Stimulated activated CD4-positive, alpha-beta T cell treated with anti-CD3 and anti-CD28 coated beads, Interleukin-1b, Interleukin-23, amount 100 ng/mL, for 48 hours (primary cell): ENCODE results near the gene SOX18.
A peak's percentile ranks its signal among the peaks of the same experiment; 100 is the strongest.

Experiments used
- DNase-seq: peaks from one replicate; pipeline ENCODE4 v3.0.0-alpha.2; 2020

SOX18 gene

DNA sequence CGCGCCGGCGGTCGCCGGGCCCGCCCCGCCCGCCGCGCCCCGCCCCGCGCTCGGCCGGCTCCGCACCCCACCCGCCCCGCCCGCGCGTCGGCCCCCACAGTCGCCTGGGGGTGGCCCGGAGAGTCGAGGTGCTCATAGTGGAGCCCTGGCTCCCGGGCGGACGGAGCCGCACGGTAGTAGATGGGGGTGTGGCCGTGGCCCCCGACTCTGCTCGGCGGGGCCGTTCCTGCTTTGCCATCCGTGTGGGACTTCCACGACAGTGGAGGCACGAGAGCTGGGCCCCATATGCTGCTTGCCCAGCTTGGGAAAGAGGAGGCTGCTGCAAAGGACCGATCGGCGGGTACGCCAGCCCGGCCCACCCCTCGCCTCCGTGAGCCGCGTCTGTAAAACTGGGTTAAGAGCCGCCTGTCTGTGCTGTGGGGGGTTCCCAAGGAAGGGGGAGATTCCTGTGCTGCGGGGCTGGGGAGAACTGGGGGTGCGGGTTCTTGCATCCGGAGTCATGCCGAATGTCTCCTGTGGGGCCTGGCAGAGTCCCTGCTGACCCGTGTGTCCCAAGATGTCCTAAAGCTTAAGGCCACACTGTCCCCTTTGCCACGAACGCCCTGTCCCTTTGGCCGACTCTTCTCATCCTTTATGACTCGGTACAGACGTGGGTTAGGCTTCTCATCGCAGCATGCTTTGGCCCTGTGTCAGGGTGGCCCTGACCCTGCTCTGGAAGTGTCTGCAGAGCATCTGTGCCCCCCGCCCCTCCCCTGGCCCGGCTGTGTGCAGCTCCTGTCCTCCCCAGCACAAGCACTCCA lies 30.8 kb upstream of the SOX18 start, which contains the start of gene OPRL1:
TSS of gene OPRL1 (plus strand) at position 70 of the 800 bp plus-strand sequence. CDS start 12,639 bp downstream, outside the sequence.
- DNase-seq: no peak

- DNase-seq: peak; percentile 47
Observed at GRCh38 chr20:64079273-64080012, 30.0 kb upstream of the SOX18 start, which contains the start of gene RGS19. Gene RGS19 (minus strand): TSS chr20:64079518. CDS start chr20:64076886, 2,632 bp downstream.

GRCh38 chr20:64078934-64079272 lies 29.5 kb upstream of the SOX18 start:
- DNase-seq: no peak

- peak; percentile 53 for DNase-seq
Observed at GRCh38 chr20:64077876-64078551, 28.6 kb upstream of the SOX18 start.

DNA sequence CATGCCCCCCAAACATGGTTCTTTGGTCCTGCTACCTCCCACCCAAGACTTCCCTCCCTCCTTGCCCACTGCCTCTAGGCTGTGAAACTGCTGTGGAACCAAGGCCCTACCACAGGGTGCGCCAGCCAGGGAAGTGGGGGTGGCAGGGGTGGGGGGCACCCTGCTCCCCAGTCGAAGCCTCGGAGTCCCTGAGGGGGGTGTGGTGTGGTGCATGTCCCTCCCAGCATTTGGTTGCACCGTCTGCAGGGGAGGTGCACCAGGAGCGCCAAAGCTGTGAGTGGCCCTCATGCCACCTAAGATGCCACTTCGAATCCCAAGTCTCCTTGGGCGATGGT lies 28.1 kb upstream of the SOX18 start:
- no peak for DNase-seq

DNA sequence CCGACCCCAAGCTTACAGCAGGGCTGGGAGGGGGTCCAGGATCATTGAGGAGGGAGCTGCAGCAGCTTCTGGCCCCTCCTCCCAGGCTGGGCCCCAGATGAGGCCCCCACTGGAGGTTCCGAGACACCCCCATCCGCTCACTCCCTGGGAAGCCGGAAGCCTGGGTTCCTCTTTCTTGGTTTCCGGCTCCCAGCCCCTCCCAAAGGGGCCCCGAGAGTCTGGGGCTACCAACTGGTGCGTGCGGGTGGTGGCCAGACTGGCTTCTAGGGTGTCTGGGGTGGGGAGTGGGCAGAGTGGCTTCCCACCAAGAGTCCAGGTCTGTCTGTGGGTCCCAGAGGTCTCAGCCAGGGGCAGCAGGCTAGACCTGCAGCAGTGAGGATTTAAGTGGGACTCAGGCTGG lies 27.7 kb upstream of the SOX18 start:
- DNase-seq: no peak

GRCh38 chr20:64076061-64076997 lies 26.9 kb upstream of the SOX18 start:
- DNase-seq: no peak

DNA sequence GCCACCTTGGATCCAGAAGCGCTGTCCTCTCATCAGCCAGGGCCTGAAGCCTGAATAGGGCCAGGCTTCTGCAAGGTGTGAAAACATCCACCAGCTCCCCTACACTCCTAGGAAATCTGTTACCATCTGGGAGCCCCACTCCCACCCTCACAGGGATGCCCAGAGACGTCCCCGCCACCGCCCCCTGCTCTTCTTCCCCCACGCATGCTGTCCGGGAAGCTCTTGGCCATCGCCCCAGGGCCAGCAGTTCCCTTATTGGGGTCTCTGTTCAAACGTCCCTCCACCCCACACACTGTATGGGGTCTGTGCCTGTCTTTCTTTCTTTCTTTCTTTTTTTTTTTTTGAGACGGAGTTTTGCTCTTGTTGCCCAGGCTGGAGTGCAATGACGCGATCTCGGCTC lies 26.1 kb upstream of the SOX18 start:
- no peak for DNase-seq

DNA sequence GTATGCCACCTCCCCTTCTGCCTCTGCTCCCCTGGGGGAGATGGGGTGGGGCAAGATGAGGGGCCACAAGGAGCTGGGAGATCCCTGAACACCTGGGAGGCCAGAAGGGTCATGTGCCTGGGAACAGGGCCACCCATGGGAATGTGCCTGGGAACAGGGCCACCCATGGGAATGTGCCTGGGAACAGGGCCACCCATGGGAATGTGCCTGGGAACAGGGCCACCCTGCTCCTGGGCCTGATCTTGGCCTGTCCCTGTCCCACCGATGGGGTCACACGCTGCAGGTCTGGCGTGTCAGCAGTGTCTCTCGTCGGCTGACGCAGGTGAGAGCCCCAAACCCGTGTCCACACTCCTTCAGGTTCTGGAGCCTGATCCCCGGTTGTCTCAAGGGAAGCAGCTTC lies 25.5 kb upstream of the SOX18 start:
- no peak for DNase-seq

- no peak for DNase-seq
Observed at GRCh38 chr20:64074184-64074789, 24.8 kb upstream of the SOX18 start.

GRCh38 chr20:64073476-64074183 lies 24.2 kb upstream of the SOX18 start:
- DNase-seq: no peak

GRCh38 chr20:64072498-64073063 lies 23.1 kb upstream of the SOX18 start:
- DNase-seq: no peak

DNA sequence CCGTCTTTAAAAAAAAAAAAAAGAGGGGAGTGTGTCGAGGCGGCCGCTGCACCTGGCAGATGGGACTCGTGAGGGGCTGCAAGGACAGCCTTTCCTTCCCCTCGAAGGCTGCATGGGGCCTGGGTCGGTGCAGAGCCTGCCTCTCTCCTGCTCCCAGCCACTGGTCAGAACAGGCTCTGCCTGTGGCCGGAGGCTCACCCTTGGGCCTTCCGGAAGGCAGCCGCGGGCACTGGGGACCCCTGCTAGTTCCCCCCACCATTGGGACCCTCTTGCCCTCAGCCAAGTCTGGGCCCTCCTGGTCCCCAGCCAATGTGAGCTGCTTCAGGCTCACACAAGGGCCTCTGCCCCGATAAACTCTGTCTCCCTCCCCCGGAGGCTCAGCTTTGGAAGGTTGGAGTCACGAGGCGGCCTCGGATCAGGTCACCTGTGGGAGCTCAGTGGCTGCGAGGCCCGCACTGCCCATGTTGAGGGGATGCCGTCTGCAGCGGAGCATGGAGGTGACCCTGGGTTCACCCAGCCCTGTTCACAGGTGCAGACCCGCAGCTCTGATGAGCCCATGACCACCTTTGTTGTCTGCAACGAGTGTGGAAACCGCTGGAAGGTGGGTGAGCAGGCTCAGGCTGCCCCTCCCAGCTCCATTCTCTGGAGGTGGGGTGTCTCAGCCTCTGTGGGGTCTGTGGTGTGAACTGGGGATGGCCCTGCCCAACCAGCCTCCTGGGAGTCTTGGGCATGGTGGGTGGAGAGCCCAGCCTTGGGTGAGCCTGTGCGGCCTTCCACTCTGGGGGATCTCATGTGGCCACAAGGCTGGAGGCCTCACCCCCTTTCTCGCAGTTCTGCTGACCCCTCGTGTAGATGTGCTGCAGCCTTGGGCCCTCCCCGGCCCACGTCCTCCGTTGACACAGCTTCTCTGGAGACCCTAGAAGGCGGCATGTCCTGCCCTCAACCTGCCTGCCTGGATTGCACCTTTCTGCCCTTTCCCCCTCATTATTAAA lies 22.2 kb upstream of the SOX18 start:
- DNase-seq: no peak

- no peak for DNase-seq
Observed at GRCh38 chr20:64070244-64070993, 21.0 kb upstream of the SOX18 start.

- DNase-seq: no peak
Observed at GRCh38 chr20:64069614-64070243, 20.3 kb upstream of the SOX18 start.

DNA sequence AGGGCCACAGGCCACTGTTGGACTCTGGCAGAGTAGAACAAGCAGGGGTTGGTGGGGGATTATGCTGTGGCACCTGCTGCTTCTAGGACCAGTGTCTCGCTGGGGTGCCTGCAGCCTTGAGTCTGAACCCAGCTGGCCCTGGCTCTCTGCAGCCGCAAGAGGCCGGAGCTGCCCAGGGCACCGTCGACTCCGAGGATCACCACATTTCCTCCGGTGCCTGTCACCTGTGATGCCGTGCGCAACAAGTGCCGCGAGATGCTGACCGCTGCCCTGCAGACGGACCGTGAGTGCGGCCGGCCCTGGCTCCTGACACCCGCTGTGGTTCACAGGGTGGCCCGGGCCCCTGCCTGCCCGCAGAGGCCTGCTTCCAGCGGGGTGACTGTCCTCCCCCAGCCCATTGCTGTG lies 19.8 kb upstream of the SOX18 start:
- no peak for DNase-seq

DNA sequence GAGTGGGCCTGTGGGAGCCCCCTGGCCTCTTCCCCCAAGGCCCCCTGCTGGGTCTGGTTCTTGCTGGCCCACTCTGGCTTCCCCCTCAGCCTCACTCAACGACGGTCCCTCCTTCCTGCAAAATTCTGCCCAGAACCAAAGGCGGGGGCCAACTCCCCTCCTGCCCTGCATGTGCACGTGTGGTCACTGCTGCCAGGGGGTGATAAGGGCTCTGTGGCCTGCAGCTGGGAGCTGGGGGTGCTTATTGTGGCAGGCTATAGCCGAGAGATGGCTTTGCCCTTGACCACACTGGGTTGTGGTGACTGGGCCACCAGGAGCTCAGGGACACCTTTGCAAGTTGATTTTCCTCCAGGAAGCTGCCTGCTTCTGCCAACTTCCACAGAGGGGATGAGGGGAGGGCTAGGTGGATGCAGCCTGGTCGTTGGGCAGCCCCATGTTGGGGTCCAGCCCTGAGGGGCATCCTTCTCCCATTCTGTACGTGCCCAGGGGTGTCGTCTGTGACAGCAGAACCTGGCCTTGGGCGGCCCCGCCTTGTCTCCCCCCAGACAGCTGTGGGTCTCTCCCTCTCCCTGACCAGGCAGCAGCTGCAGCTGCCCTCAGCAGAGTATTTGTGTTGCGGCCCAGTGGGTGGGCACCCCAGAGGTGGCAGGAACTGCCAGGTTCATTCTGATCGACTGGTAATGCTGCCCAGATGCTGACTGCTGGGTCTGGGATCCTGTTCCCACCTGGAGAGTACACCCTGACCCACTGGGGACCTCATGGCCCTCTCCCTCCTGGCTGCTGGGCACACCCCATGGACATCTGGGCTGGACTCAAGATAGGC lies 19.2 kb upstream of the SOX18 start:
- no peak for DNase-seq
